MM.1S (cell line): Measurements from ENCODE around the gene TAAR9.

Experiments
- CTCF ChIP-seq: fragments of 300-600 bp; sonication (generic); IDR thresholded peaks from 2 replicates; pipeline ENCODE4 v1.5.1; 2016; ENCODE audit warnings: antibody characterized with exemption, low read length, mixed read lengths
- EZH2 ChIP-seq: fragments of 300-600 bp; sonication (generic); optimal IDR thresholded peaks from 2 replicates; pipeline ENCODE3; 2017; ENCODE audit warnings: low read depth, mild to moderate bottlenecking, antibody characterized with exemption, low read length, mixed read lengths
- EZH2phosphoT487 ChIP-seq: fragments of 300-600 bp; sonication (generic); IDR thresholded peaks from 2 replicates; pipeline ENCODE4 v1.6.1; 2018; ENCODE audit warnings: antibody characterized with exemption, low read length

- TF ChIP-seq CTCF: no peak
- no peak for TF ChIP-seq EZH2phosphoT487
- TF ChIP-seq EZH2: no peak
These were observed 11.6 kb upstream of the TAAR9 start for GRCh38 chr6:132526461-132526860.
